Osteocyte (in vitro differentiated cells): ENCODE data around the gene OR10K2. TPM values are rescaled to one million over a fixed set of nuclear protein-coding genes. Genes with fewer than 3 reads are reported as not detected.
"Not testable (repeated sequence)": the region's sequence is repeated elsewhere in the genome, so short reads cannot be mapped to it uniquely, and the experiment has no call there.

Experiments
- DNase-seq: peaks from one replicate; pipeline ENCODE4 v3.0.0; 2021; ENCODE audit warnings: mixed read lengths; ENCODE audit not compliant: unreplicated experiment; ENCODE audit errors: extremely low spot score
- H3K27ac Mint-ChIP-seq: one replicate; pipeline ENCODE4 v1.8.0; 2021; ENCODE audit warnings: mild to moderate bottlenecking, mixed read lengths; ENCODE audit not compliant: unreplicated experiment
- H3K27me3 Mint-ChIP-seq: one replicate; pipeline ENCODE4 v1.8.0; 2021; ENCODE audit warnings: mixed read lengths; ENCODE audit not compliant: unreplicated experiment
- H3K36me3 Mint-ChIP-seq: one replicate; pipeline ENCODE4 v1.8.0; 2021; ENCODE audit warnings: mixed read lengths; ENCODE audit not compliant: unreplicated experiment
- H3K4me1 Mint-ChIP-seq: one replicate; pipeline ENCODE4 v1.8.0; 2021; ENCODE audit warnings: mixed read lengths; ENCODE audit not compliant: unreplicated experiment
- H3K4me3 Mint-ChIP-seq: one replicate; pipeline ENCODE4 v1.8.0; 2021; ENCODE audit warnings: mild to moderate bottlenecking, moderate library complexity, mixed read lengths; ENCODE audit not compliant: unreplicated experiment
- H3K9me3 Mint-ChIP-seq: one replicate; pipeline ENCODE4 v1.8.0; 2021; ENCODE audit warnings: mixed read lengths; ENCODE audit not compliant: unreplicated experiment
- total RNA-seq: library from RNA; stranded (reverse); gene quantifications from 2 replicates; pipeline ENCODE4 v1.2.1, GENCODE V29; 2021
- TF ChIP-seq, protein P1 (sequence below): fragments of 200-600 bp; sonication (generic); IDR thresholded peaks from 2 replicates; pipeline ENCODE4 v1.5.0; 2021; ENCODE audit warnings: antibody characterized with exemption, mild to moderate bottlenecking, moderate library complexity

Gene OR10K2
- total RNA-seq, 1 donor from 2014 or later: not detected

GRCh38 chr1:158396646-158397045, 29.4 kb downstream of the OR10K2 start:
- TF ChIP-seq, protein P1, sequence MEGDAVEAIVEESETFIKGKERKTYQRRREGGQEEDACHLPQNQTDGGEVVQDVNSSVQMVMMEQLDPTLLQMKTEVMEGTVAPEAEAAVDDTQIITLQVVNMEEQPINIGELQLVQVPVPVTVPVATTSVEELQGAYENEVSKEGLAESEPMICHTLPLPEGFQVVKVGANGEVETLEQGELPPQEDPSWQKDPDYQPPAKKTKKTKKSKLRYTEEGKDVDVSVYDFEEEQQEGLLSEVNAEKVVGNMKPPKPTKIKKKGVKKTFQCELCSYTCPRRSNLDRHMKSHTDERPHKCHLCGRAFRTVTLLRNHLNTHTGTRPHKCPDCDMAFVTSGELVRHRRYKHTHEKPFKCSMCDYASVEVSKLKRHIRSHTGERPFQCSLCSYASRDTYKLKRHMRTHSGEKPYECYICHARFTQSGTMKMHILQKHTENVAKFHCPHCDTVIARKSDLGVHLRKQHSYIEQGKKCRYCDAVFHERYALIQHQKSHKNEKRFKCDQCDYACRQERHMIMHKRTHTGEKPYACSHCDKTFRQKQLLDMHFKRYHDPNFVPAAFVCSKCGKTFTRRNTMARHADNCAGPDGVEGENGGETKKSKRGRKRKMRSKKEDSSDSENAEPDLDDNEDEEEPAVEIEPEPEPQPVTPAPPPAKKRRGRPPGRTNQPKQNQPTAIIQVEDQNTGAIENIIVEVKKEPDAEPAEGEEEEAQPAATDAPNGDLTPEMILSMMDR: no peak
- no peak overlapping the region for H3K27ac Mint-ChIP-seq
- H3K36me3 Mint-ChIP-seq: no peaks in the 10 kb centered on the region
- H3K27me3 Mint-ChIP-seq: no peaks in the 10 kb centered on the region
- H3K4me1 Mint-ChIP-seq: no peaks in the 10 kb centered on the region
- DNase-seq: no peak
- no peaks in the 10 kb centered on the region for H3K9me3 Mint-ChIP-seq
- no peak overlapping the region for H3K4me3 Mint-ChIP-seq

GRCh38 chr1:158393476-158393875, 32.6 kb downstream of the OR10K2 start:
- no peaks in the 10 kb centered on the region for H3K4me1 Mint-ChIP-seq
- no peaks in the 10 kb centered on the region for H3K9me3 Mint-ChIP-seq
- no peaks in the 10 kb centered on the region for H3K36me3 Mint-ChIP-seq

GRCh38 chr1:158391099-158391498, 34.9 kb downstream of the OR10K2 start:
- no peaks in the 10 kb centered on the region for H3K4me1 Mint-ChIP-seq
- DNase-seq: no peak
- H3K4me3 Mint-ChIP-seq: no peak overlapping the region

More at GRCh38 chr1:158393476-158393875, 32.6 kb downstream of the OR10K2 start:
- no peaks in the 10 kb centered on the region for H3K27me3 Mint-ChIP-seq
- TF ChIP-seq, protein P1: no peak
- no peak overlapping the region for H3K27ac Mint-ChIP-seq
- DNase-seq: no peak
- no peak overlapping the region for H3K4me3 Mint-ChIP-seq

GRCh38 chr1:158390331-158390730, 35.7 kb downstream of the OR10K2 start:
- Mint-ChIP-seq H3K36me3 (no peaks in the 10 kb centered on the region), H3K4me3 (no peak overlapping the region), H3K9me3 (no peaks in the 10 kb centered on the region), H3K27me3 (no peaks in the 10 kb centered on the region), H3K4me1 (no peaks in the 10 kb centered on the region), H3K27ac (no peak overlapping the region)
- TF ChIP-seq, protein P1: no peak
- no peak for DNase-seq

More at GRCh38 chr1:158391099-158391498, 34.9 kb downstream of the OR10K2 start:
- H3K9me3 Mint-ChIP-seq: no peaks in the 10 kb centered on the region
- H3K36me3 Mint-ChIP-seq: no peaks in the 10 kb centered on the region
- H3K27ac Mint-ChIP-seq: no peak overlapping the region
- H3K27me3 Mint-ChIP-seq: no peaks in the 10 kb centered on the region
- TF ChIP-seq, protein P1: no peak

DNA sequence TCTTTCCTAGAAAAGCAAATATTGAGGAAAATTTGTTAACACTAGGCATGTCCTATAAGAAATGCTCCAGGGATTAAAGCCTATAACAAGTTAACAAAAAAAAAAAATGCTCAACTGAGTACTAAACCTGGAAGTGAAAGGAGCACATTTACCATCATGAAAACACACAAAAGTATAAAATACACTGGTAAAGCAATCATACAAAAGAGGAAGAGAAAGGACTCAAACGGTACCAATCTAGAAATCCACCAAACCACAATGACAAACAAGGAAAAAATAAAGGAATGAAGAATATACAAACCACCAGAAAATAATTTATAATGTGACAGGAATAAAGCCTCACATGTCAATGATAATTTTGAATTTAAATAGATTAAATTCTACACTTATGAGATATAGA, 51.2 kb downstream of the OR10K2 start:
- Mint-ChIP-seq H3K9me3 (peaks cover 10% of the 10 kb centered on the region), H3K27me3 (no peaks in the 10 kb centered on the region), H3K4me3 (no peak overlapping the region), H3K27ac (no peak overlapping the region), H3K4me1 (no peaks in the 10 kb centered on the region), H3K36me3 (no peaks in the 10 kb centered on the region)
- TF ChIP-seq, protein P1: no peak
- DNase-seq: no peak

DNA sequence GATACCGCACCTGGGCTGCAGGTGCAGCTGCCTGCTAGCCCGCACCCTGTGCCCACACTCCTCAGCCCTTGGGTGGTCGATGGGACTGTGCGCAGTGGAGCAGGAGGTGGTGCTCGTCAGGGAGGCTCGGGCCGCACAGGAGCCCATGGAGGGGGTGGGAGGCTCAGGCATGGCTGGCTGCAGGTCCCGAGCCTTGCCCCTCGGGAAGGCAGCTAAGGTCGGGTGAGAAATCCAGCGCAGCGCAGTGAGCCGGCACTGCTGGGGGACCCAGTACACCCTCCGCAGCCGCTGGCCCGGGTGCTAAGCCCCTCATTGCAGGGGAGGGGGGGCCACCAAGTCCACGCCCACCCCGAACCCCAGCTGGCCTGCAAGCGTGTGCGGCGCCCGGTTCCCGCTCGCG, 51.9 kb downstream of the OR10K2 start:
- H3K9me3 Mint-ChIP-seq: peaks cover 10% of the 10 kb centered on the region
- H3K4me3 Mint-ChIP-seq, H3K36me3 Mint-ChIP-seq, DNase-seq, H3K27me3 Mint-ChIP-seq, H3K27ac Mint-ChIP-seq, H3K4me1 Mint-ChIP-seq: not testable (repeated sequence)
